Limb (tissue), 2 donors: ENCODE measurements around the gene CCNL2.
"Not testable (repeated sequence)": the region's sequence is repeated elsewhere in the genome, so short reads cannot be mapped to it uniquely, and the experiment has no call there.

Experiments
- DNase-seq, 2 donors: peaks; one replicate each; pipeline ENCODE4 v3.0.0-alpha.2; 2016; ENCODE audit errors: extremely low spot score in 2 of 2

The CCNL2 gene

GRCh38 chr1:1419813-1420653 is 20.9 kb upstream of the CCNL2 start:
- DNase-seq = peak in 1 of 2 donors; percentile 44

- DNase-seq = no peak
These were observed 20.3 kb upstream of the CCNL2 start for GRCh38 chr1:1419363-1419812.

GRCh38 chr1:1418464-1419362 is 19.6 kb upstream of the CCNL2 start:
- DNase-seq = no peak

- not testable (repeated sequence) for DNase-seq
These were observed 18.8 kb upstream of the CCNL2 start for GRCh38 chr1:1417825-1418463.

GRCh38 chr1:1417396-1417795 is 18.3 kb upstream of the CCNL2 start:
- not testable (repeated sequence) for DNase-seq

- DNase-seq = no peak
These were observed 16.6 kb upstream of the CCNL2 start for GRCh38 chr1:1415751-1416150.

GRCh38 chr1:1412311-1412902 is 13.3 kb upstream of the CCNL2 start:
- not testable (repeated sequence) for DNase-seq

GRCh38 chr1:1411626-1412025 is 12.5 kb upstream of the CCNL2 start:
- no peak for DNase-seq

- DNase-seq = not testable (repeated sequence)
These were observed 11.1 kb upstream of the CCNL2 start for GRCh38 chr1:1410238-1410637.

- no peak for DNase-seq
These were observed 8.6 kb upstream of the CCNL2 start for GRCh38 chr1:1407636-1408318.

- peak; percentile 92 to 95 for DNase-seq
These were observed 7.9 kb upstream of the CCNL2 start, which contains the start of gene MRPL20 for GRCh38 chr1:1406821-1407635. Gene MRPL20, minus strand, starts transcription at chr1:1407293. Its CDS starts 76 bp downstream, at chr1:1407217.

- DNase-seq = no peak
These were observed 7.1 kb upstream of the CCNL2 start for GRCh38 chr1:1406101-1406820.

- DNase-seq = no peak
These were observed 4.5 kb upstream of the CCNL2 start for GRCh38 chr1:1403653-1404052.

- not testable (repeated sequence) for DNase-seq
These were observed 3.8 kb upstream of the CCNL2 start for GRCh38 chr1:1402901-1403392.

- DNase-seq = no peak
These were observed 3.2 kb upstream of the CCNL2 start for GRCh38 chr1:1402072-1402900.

GRCh38 chr1:1401457-1402010 is 2.4 kb upstream of the CCNL2 start:
- no peak for DNase-seq

- DNase-seq = no peak
These were observed 1.7 kb upstream of the CCNL2 start for GRCh38 chr1:1400576-1401456.
